CD4-positive, alpha-beta T cell (primary cell): Measurements from ENCODE around the gene RAPGEF4. TPM values are rescaled to one million over a fixed set of nuclear protein-coding genes. Genes with fewer than 3 reads are reported as not detected.

Experiments used
- ATAC-seq: fragments of 200-7000 bp; cut with Tn5 transposase; one replicate; pipeline ENCODE4 v1.10.0; 2022; ENCODE audit warnings: mild to moderate bottlenecking; ENCODE audit not compliant: poor library complexity
- CTCF ChIA-PET: fragments of 350-600 bp; sonication (Branson Sonifier 250); formaldehyde crosslinking; loops from one replicate; lab custom pipeline; 2021; ENCODE audit warnings: antibody characterized with exemption, inconsistent platforms; lab: Charles Lee
- POLR2A ChIA-PET: fragments of 350-600 bp; sonication (Branson Sonifier 250); formaldehyde crosslinking; loops from one replicate; lab custom pipeline; 2021; ENCODE audit warnings: antibody characterized with exemption, inconsistent platforms; lab: Charles Lee
- DNase-seq, 14 experiments: peaks; one replicate each; pipeline ENCODE4 v3.0.0-alpha.2; 2013 to 2020; ENCODE audit warnings: mixed read lengths in 2 of 14
- H3K27ac ChIP-seq, 2 donors: one replicate each; pipeline versions ENCODE4 v1.5.1 to v1.7.0; 2013; ENCODE audit warnings: low read length in 2 of 2, low read depth in 1 of 2, mild to moderate bottlenecking in 1 of 2
- H3K27me3 ChIP-seq, 2 experiments: 1 replicate in 1 of 2; 2 replicates in 1 of 2; pipeline versions ENCODE4 v1.6.1 to v1.7.0; 2013; ENCODE audit warnings: low read length in 2 of 2, control low read depth in 1 of 2, mild to moderate bottlenecking in 1 of 2, moderate library complexity in 1 of 2; ENCODE audit not compliant: insufficient read depth in 2 of 2, control insufficient read depth in 1 of 2
- H3K36me3 ChIP-seq: one replicate; pipeline ENCODE4 v1.6.1; 2013; ENCODE audit warnings: low read length, control low read depth; ENCODE audit not compliant: insufficient read depth
- H3K4me1 ChIP-seq: one replicate; pipeline ENCODE4 v1.6.1; 2013; ENCODE audit warnings: low read length, control low read depth; ENCODE audit not compliant: insufficient read depth
- H3K4me3 ChIP-seq: one replicate; pipeline ENCODE4 v1.5.1; 2013; ENCODE audit warnings: mild to moderate bottlenecking, low read length, moderate library complexity
- H3K9me3 ChIP-seq, 2 experiments: 1 replicate in 1 of 2; 2 replicates in 1 of 2; pipeline versions ENCODE4 v1.6.1 to v1.7.0; 2013; ENCODE audit warnings: low read length in 2 of 2, mild to moderate bottlenecking in 2 of 2, control low read depth in 1 of 2, moderate library complexity in 1 of 2; ENCODE audit not compliant: control insufficient read depth in 1 of 2, insufficient read depth in 1 of 2
- H3K27ac Mint-ChIP-seq: one replicate; pipeline ENCODE4 v1.8.0; 2020; ENCODE audit warnings: mixed read lengths
- H3K27me3 Mint-ChIP-seq: one replicate; pipeline ENCODE4 v1.8.0; 2021; ENCODE audit warnings: mixed read lengths
- H3K36me3 Mint-ChIP-seq: one replicate; pipeline ENCODE4 v1.8.0; 2021; ENCODE audit warnings: low read depth, mixed read lengths
- H3K4me1 Mint-ChIP-seq: one replicate; pipeline ENCODE4 v1.8.0; 2021; ENCODE audit warnings: low read depth, mixed read lengths
- H3K4me3 Mint-ChIP-seq: one replicate; pipeline ENCODE4 v1.8.0; 2020; ENCODE audit warnings: mild to moderate bottlenecking, mixed read lengths
- H3K9me3 Mint-ChIP-seq: one replicate; pipeline ENCODE4 v1.8.0; 2020; ENCODE audit warnings: mixed read lengths
- intact Hi-C, 2 experiments: fragments of 100-400 bp; cut with DNase I in 1 of 2; cut with micrococcal nuclease in 1 of 2; formaldehyde crosslinking; loops; one replicate each; pipeline versions ENCODE4 v1.15.1 to v1.9.0; 2023 to 2025; cut with DNase I, micrococcal nuclease
- total RNA-seq, 174 experiments: library from RNA in 2 of 174; stranded (reverse) in 2 of 174; gene quantifications; one replicate each; pipeline ENCODE4 v1.2.3 and lab custom pipeline; 2021 to 2026
- TF ChIP-seq, protein P1 (sequence below): fragments of 200-600 bp; IDR thresholded peaks from one replicate; pipeline ENCODE4 v1.8.0; 2022; ENCODE audit warnings: antibody characterized with exemption, mild to moderate bottlenecking

The RAPGEF4 gene
- total RNA-seq, 2 experiments from 2014 or later = 0.69 to 0.73 TPM

DNA sequence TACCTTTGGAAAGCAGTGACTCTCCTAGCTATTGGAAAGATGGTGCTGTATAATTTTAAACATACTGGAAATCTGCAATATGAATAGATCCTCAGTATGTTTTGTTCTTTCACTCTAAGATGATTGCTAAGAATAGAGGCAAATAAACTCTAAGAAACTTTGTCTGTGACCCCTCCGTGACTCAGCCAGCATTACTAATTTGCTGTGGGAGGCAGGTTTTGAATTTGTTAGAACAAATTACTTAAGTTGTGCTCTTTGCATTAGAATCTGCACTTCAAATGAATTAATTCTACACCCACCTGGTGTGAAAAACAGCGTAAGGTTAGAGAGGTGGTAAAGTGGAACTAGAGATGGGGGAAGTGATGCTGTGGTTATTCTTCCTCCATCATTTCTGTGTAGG lies 142.2 kb downstream of the RAPGEF4 start:
- Histone ChIP-seq H3K27ac (no peak overlapping the region), H3K4me3 (no peak overlapping the region), H3K4me1 (no peaks in the 10 kb centered on the region), H3K27me3 (no peaks in the 10 kb centered on the region), H3K9me3 (no peaks in the 10 kb centered on the region), H3K36me3 (no peaks in the 10 kb centered on the region)
- no peak for DNase-seq
- TF ChIP-seq, protein P1, sequence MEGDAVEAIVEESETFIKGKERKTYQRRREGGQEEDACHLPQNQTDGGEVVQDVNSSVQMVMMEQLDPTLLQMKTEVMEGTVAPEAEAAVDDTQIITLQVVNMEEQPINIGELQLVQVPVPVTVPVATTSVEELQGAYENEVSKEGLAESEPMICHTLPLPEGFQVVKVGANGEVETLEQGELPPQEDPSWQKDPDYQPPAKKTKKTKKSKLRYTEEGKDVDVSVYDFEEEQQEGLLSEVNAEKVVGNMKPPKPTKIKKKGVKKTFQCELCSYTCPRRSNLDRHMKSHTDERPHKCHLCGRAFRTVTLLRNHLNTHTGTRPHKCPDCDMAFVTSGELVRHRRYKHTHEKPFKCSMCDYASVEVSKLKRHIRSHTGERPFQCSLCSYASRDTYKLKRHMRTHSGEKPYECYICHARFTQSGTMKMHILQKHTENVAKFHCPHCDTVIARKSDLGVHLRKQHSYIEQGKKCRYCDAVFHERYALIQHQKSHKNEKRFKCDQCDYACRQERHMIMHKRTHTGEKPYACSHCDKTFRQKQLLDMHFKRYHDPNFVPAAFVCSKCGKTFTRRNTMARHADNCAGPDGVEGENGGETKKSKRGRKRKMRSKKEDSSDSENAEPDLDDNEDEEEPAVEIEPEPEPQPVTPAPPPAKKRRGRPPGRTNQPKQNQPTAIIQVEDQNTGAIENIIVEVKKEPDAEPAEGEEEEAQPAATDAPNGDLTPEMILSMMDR = no peak
- H3K4me3 Mint-ChIP-seq = no peak overlapping the region
- no peak for ATAC-seq
- no peaks in the 10 kb centered on the region for H3K9me3 Mint-ChIP-seq
- H3K36me3 Mint-ChIP-seq = no peaks in the 10 kb centered on the region
- CTCF ChIA-PET = interaction anchor here (1.4 kb wide), 1 partner anchor 8 kb away, joined by 3 read pairs; no protein-coding TSS in a partner anchor
- intact Hi-C loops = no loop called here
- POLR2A ChIA-PET = no interaction called here
- no peaks in the 10 kb centered on the region for H3K27me3 Mint-ChIP-seq
- H3K27ac Mint-ChIP-seq = no peak overlapping the region
- no peaks in the 10 kb centered on the region for H3K4me1 Mint-ChIP-seq

DNA sequence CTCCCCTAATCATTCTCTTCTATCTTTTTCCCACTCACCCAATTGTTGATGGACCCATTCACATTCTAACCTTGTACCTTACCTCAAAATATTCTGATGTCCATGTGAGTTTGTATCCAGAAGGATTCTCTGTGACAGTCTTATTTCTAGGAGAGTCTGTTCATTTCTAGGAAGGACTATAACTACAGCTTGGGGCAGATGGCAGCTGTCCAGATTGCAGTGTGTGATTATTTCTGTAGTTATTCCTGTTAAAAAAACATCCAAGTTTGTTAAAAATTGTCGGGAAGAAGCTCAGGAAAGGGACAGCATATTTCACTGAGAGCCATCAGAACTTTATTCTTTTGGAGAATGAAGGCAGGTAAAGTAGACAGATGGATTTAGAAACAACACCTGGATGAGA lies 142.6 kb downstream of the RAPGEF4 start:
- H3K9me3 ChIP-seq = no peaks in the 10 kb centered on the region

DNA sequence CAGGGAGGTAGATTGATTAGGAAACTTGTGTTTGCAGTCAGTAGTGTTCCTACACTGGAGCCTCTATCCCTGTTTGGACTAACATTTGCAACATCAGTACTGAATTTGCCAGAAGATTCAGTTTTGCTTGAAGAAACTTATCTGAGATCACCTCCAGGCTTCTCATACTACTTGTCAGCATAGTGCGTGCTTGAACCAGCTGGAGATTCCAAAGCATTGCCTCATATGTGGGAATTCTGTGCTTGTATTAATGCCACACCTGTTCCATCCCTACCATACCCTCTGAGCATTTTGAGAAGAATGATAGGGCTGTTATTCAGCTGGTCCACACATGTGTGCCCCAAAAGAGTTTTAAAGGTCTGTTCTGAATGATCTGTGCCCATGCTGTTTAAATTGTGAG lies 148.7 kb downstream of the RAPGEF4 start:
- Mint-ChIP-seq H3K4me3 (no peak overlapping the region), H3K27me3 (no peaks in the 10 kb centered on the region), H3K9me3 (no peaks in the 10 kb centered on the region), H3K27ac (no peak overlapping the region), H3K4me1 (no peaks in the 10 kb centered on the region), H3K36me3 (no peaks in the 10 kb centered on the region)
- ChIA-PET CTCF (interaction anchor here (0.7 kb wide), 1 partner anchor 13 kb away, joined by 3 read pairs; no protein-coding TSS in a partner anchor), POLR2A (no interaction called here)
- no peaks in the 10 kb centered on the region for H3K9me3 ChIP-seq
- intact Hi-C loops = no loop called here
- ATAC-seq (no peak), DNase-seq (no peak)
- H3K27me3 ChIP-seq = no peaks in the 10 kb centered on the region
- H3K4me3 ChIP-seq = no peak overlapping the region
- no peak overlapping the region for H3K27ac ChIP-seq
- TF ChIP-seq, protein P1 = no peak
- no peaks in the 10 kb centered on the region for H3K4me1 ChIP-seq
- H3K36me3 ChIP-seq = no peaks in the 10 kb centered on the region

More for the DNA sequence above, 142.6 kb downstream of the RAPGEF4 start:
- Mint-ChIP-seq H3K4me1 (no peaks in the 10 kb centered on the region), H3K27me3 (no peaks in the 10 kb centered on the region), H3K36me3 (no peaks in the 10 kb centered on the region), H3K9me3 (no peaks in the 10 kb centered on the region), H3K4me3 (no peak overlapping the region), H3K27ac (no peak overlapping the region)
- H3K27ac ChIP-seq = no peak overlapping the region
- ATAC-seq (no peak), DNase-seq (no peak)
- H3K36me3 ChIP-seq = no peaks in the 10 kb centered on the region
- POLR2A ChIA-PET = no interaction called here
- CTCF ChIA-PET = interaction anchor here (1.4 kb wide), 1 partner anchor 9 kb away, joined by 3 read pairs; no protein-coding TSS in a partner anchor
- H3K4me3 ChIP-seq = no peak overlapping the region
- no peaks in the 10 kb centered on the region for H3K4me1 ChIP-seq
- TF ChIP-seq, protein P1 = no peak
- no peaks in the 10 kb centered on the region for H3K27me3 ChIP-seq
- intact Hi-C loops = no loop called here
